K562 (cell line): ENCODE data around the gene NRSN2. TPM values are rescaled to one million over a fixed set of nuclear protein-coding genes. Genes with fewer than 3 reads are reported as not detected.

ENCODE experiments used
- E2F4 ChIP-seq: sonication (generic); formaldehyde crosslinking; IDR thresholded peaks from 2 replicates; pipeline ENCODE4 v1.8.0; 2022; ENCODE audit warnings: mild to moderate bottlenecking, low read depth, missing genetic modification reagents
- ETV1 ChIP-seq: fragments of 450-650 bp; conservative IDR thresholded peaks from 2 replicates; pipeline ENCODE4 v1.6.1; 2016; ENCODE audit warnings: missing genetic modification characterization, control low read depth, low read depth, missing compliant biosample characterization
- IRF9 ChIP-seq: fragments of 450-650 bp; IDR thresholded peaks from 2 replicates; pipeline ENCODE4 v1.6.1; 2016; ENCODE audit warnings: missing biosample characterization, missing genetic modification characterization
- NELFE ChIP-seq: IDR thresholded peaks from 2 replicates; pipeline ENCODE4 v1.6.1; 2011; ENCODE audit warnings: mild to moderate bottlenecking; ENCODE audit not compliant: insufficient read depth, insufficient read length
- NFIC ChIP-seq: fragments of 450-650 bp; IDR thresholded peaks from 2 replicates; pipeline ENCODE4 v1.6.1; 2017; ENCODE audit warnings: mild to moderate bottlenecking, inconsistent platforms
- NFRKB ChIP-seq: fragments of 450-650 bp; IDR thresholded peaks from 2 replicates; pipeline ENCODE4 v1.6.1; 2016; ENCODE audit warnings: low read depth
- PHB ChIP-seq: fragments of 250-450 bp; sonication (Bioruptor Pico); IDR thresholded peaks from 2 replicates; pipeline ENCODE4 v1.5.0; 2021
- SMARCA4 ChIP-seq: fragments of 450-650 bp; IDR thresholded peaks from 2 replicates; pipeline ENCODE4 v1.6.1; 2016
- TEAD4 ChIP-seq, 2 experiments: sonication (generic) in 1 of 2; formaldehyde crosslinking in 1 of 2; IDR thresholded peaks; 2 replicates each; pipeline versions ENCODE4 v1.6.1 to v1.8.0; 2012 to 2022; ENCODE audit warnings: borderline replicate concordance in 1 of 2, inconsistent platforms in 1 of 2, low read length in 1 of 2, mild to moderate bottlenecking in 1 of 2, missing genetic modification reagents in 1 of 2
- ZNF830 ChIP-seq: fragments of 250-450 bp; sonication (Bioruptor Pico); IDR thresholded peaks from 2 replicates; pipeline ENCODE4 v1.5.0; 2021; ENCODE audit warnings: mild to moderate bottlenecking
- polyA plus RNA-seq, 8 experiments: library from polyadenylated mRNA; depleted of rRNA in 4 of 8; stranded (reverse) in 5 of 8; unstranded in 3 of 8; fragments of >200 nt; fragmentation: Nextera tagmentation in 2 of 8; fragmentation: Illumina TruSeq in 1 of 8; extraction: Ambion mirVana in 2 of 8; extraction: Trizol in 1 of 8; gene quantifications; 2 replicates each; pipeline versions ENCODE4 v1.2.1 to v1.2.3, GENCODE V29; 2011 to 2014; ENCODE audit warnings: inconsistent platforms in 1 of 8, missing spikeins in 1 of 8
- total RNA-seq, 7 experiments: library from RNA; depleted of rRNA in 6 of 7; stranded (reverse); fragments of >200 nt in 6 of 7; fragmentation: Illumina TruSeq in 2 of 7; extraction: Trizol in 2 of 7; gene quantifications; 2 replicates each; pipeline versions ENCODE4 v1.2.1 to v1.2.3, GENCODE V29; 2011 to 2021; ENCODE audit warnings: low replicate concordance in 1 of 7
- TF ChIP-seq, protein P1 (sequence below): fragments of 450-650 bp; IDR thresholded peaks from 2 replicates; pipeline ENCODE4 v1.6.1; 2016; ENCODE audit warnings: mild to moderate bottlenecking, moderate library complexity
- TF ChIP-seq, protein P2 (sequence below): fragments of 450-650 bp; formaldehyde crosslinking; IDR thresholded peaks from 2 replicates; pipeline ENCODE4 v1.4.0; 2022; ENCODE audit warnings: missing genetic modification characterization

NRSN2 gene
- total and polyA plus RNA-seq, 9 of the 15 experiments (the other 6 are each of a cell fraction or from before 2014, with no cell fraction given) = 7.5 to 29.7 (median 11.1) TPM

DNA sequence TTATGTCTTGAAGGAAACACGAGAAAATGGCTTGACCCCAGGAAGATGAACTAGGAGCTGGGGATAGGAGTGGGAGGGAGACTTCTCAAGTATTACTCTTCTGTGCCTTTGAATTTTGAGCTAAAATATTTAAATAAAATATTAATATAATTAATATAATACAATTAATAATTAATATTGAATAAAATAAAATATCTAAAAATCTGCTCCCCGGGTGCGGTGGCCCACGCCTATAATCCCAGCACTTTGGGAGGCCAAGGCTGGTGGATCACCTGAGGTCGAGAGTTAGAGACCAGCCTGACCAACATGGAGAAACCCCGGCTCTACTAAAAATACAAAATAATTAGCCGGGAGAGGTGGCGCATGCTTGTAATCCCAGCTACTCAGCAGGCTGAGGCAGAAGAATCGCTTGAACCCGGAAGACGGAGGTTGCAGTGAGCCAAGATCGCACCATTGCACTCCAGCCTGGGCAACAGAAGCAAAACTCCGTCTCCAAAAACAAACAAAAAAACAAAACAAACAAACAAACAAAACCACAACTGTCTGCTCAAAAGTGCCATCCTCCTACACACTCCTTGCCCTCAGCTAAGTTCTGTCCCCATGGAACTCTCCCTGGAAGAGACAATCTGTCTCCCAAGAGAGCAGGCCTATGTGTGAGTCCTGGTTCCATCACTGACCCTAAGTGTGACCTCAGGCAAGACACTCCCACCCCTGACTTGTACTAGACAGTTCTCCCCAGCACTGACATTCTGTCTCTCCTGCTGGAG, 20.0 kb downstream of the NRSN2 start (continued):
- peak; percentile 59; the same call in 1 of the 2 replicates for TF ChIP-seq NFRKB
- no peak for TF ChIP-seq PHB (CRISPR knock-in tag)
- TF ChIP-seq SMARCA4 = 0 out of 2 replicates have a peak, but pooled peaks have one; percentile 29
- TF ChIP-seq TEAD4 (IDR thresholded peaks at IDR 0.05; ENCODE audit: low read length) = no peak
- TF ChIP-seq TEAD4 (CRISPR knock-in tag; IDR thresholded peaks at IDR 0.05; ENCODE audit: borderline replicate concordance) = no peak
- TF ChIP-seq E2F4 (CRISPR knock-in tag) = no peak
- no peak for TF ChIP-seq ZNF830 (CRISPR knock-in tag)
- TF ChIP-seq NFIC = no peak
- TF ChIP-seq, protein P1, sequence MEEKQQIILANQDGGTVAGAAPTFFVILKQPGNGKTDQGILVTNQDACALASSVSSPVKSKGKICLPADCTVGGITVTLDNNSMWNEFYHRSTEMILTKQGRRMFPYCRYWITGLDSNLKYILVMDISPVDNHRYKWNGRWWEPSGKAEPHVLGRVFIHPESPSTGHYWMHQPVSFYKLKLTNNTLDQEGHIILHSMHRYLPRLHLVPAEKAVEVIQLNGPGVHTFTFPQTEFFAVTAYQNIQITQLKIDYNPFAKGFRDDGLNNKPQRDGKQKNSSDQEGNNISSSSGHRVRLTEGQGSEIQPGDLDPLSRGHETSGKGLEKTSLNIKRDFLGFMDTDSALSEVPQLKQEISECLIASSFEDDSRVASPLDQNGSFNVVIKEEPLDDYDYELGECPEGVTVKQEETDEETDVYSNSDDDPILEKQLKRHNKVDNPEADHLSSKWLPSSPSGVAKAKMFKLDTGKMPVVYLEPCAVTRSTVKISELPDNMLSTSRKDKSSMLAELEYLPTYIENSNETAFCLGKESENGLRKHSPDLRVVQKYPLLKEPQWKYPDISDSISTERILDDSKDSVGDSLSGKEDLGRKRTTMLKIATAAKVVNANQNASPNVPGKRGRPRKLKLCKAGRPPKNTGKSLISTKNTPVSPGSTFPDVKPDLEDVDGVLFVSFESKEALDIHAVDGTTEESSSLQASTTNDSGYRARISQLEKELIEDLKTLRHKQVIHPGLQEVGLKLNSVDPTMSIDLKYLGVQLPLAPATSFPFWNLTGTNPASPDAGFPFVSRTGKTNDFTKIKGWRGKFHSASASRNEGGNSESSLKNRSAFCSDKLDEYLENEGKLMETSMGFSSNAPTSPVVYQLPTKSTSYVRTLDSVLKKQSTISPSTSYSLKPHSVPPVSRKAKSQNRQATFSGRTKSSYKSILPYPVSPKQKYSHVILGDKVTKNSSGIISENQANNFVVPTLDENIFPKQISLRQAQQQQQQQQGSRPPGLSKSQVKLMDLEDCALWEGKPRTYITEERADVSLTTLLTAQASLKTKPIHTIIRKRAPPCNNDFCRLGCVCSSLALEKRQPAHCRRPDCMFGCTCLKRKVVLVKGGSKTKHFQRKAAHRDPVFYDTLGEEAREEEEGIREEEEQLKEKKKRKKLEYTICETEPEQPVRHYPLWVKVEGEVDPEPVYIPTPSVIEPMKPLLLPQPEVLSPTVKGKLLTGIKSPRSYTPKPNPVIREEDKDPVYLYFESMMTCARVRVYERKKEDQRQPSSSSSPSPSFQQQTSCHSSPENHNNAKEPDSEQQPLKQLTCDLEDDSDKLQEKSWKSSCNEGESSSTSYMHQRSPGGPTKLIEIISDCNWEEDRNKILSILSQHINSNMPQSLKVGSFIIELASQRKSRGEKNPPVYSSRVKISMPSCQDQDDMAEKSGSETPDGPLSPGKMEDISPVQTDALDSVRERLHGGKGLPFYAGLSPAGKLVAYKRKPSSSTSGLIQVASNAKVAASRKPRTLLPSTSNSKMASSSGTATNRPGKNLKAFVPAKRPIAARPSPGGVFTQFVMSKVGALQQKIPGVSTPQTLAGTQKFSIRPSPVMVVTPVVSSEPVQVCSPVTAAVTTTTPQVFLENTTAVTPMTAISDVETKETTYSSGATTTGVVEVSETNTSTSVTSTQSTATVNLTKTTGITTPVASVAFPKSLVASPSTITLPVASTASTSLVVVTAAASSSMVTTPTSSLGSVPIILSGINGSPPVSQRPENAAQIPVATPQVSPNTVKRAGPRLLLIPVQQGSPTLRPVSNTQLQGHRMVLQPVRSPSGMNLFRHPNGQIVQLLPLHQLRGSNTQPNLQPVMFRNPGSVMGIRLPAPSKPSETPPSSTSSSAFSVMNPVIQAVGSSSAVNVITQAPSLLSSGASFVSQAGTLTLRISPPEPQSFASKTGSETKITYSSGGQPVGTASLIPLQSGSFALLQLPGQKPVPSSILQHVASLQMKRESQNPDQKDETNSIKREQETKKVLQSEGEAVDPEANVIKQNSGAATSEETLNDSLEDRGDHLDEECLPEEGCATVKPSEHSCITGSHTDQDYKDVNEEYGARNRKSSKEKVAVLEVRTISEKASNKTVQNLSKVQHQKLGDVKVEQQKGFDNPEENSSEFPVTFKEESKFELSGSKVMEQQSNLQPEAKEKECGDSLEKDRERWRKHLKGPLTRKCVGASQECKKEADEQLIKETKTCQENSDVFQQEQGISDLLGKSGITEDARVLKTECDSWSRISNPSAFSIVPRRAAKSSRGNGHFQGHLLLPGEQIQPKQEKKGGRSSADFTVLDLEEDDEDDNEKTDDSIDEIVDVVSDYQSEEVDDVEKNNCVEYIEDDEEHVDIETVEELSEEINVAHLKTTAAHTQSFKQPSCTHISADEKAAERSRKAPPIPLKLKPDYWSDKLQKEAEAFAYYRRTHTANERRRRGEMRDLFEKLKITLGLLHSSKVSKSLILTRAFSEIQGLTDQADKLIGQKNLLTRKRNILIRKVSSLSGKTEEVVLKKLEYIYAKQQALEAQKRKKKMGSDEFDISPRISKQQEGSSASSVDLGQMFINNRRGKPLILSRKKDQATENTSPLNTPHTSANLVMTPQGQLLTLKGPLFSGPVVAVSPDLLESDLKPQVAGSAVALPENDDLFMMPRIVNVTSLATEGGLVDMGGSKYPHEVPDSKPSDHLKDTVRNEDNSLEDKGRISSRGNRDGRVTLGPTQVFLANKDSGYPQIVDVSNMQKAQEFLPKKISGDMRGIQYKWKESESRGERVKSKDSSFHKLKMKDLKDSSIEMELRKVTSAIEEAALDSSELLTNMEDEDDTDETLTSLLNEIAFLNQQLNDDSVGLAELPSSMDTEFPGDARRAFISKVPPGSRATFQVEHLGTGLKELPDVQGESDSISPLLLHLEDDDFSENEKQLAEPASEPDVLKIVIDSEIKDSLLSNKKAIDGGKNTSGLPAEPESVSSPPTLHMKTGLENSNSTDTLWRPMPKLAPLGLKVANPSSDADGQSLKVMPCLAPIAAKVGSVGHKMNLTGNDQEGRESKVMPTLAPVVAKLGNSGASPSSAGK = no peak
- TF ChIP-seq, protein P2, sequence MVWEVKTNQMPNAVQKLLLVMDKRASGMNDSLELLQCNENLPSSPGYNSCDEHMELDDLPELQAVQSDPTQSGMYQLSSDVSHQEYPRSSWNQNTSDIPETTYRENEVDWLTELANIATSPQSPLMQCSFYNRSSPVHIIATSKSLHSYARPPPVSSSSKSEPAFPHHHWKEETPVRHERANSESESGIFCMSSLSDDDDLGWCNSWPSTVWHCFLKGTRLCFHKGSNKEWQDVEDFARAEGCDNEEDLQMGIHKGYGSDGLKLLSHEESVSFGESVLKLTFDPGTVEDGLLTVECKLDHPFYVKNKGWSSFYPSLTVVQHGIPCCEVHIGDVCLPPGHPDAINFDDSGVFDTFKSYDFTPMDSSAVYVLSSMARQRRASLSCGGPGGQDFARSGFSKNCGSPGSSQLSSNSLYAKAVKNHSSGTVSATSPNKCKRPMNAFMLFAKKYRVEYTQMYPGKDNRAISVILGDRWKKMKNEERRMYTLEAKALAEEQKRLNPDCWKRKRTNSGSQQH (CRISPR knock-in tag) = no peak
- TF ChIP-seq NELFE = no peak
- TF ChIP-seq IRF9 (tag) = 0 out of 2 replicates have a peak, but pooled peaks have one; percentile 33
- TF ChIP-seq ETV1 (tag) = no peak
